GM19452 (cell line): ENCODE results near the gene NKAIN1.
"Not testable (repeated sequence)": the region's sequence is repeated elsewhere in the genome, so short reads cannot be mapped to it uniquely, and the experiment has no call there.

ENCODE experiments used
- ATAC-seq: cut with Tn5 transposase; IDR thresholded peaks from one replicate; pipeline ENCODE4 v1.9.1; 2021; ENCODE audit not compliant: unreplicated experiment

NKAIN1 gene

GRCh38 chr1:31198600-31198999 is 41.1 kb downstream of the NKAIN1 start:
- ATAC-seq, result no peak

- no peak for ATAC-seq
These were observed 41.5 kb downstream of the NKAIN1 start for GRCh38 chr1:31198150-31198549.

- ATAC-seq, result no peak
These were observed 43.0 kb downstream of the NKAIN1 start for GRCh38 chr1:31196685-31197084.

- ATAC-seq, result not testable (repeated sequence)
These were observed 44.4 kb downstream of the NKAIN1 start for GRCh38 chr1:31195267-31195666.

- ATAC-seq, result no peak
These were observed 46.0 kb downstream of the NKAIN1 start for GRCh38 chr1:31193729-31194128.

- ATAC-seq, result no peak
These were observed 48.4 kb downstream of the NKAIN1 start for GRCh38 chr1:31191281-31191680.

- no peak for ATAC-seq
These were observed 49.7 kb downstream of the NKAIN1 start for GRCh38 chr1:31189696-31190674.

- ATAC-seq, result no peak
These were observed 55.6 kb downstream of the NKAIN1 start for GRCh38 chr1:31183927-31184554.

- no peak for ATAC-seq
These were observed 56.6 kb downstream of the NKAIN1 start for GRCh38 chr1:31183126-31183525.

- no peak for ATAC-seq
These were observed 57.3 kb downstream of the NKAIN1 start for GRCh38 chr1:31182352-31182751.

- ATAC-seq, result no peak
These were observed 58.0 kb downstream of the NKAIN1 start for GRCh38 chr1:31181515-31182343.

- ATAC-seq, result no peak
These were observed 59.3 kb downstream of the NKAIN1 start for GRCh38 chr1:31180338-31180737.

GRCh38 chr1:31176291-31176690 is 63.4 kb downstream of the NKAIN1 start:
- ATAC-seq, result not testable (repeated sequence)

- ATAC-seq, result no peak
These were observed 69.3 kb downstream of the NKAIN1 start for GRCh38 chr1:31170486-31170735.

- ATAC-seq, result no peak
These were observed 73.2 kb downstream of the NKAIN1 start for GRCh38 chr1:31166462-31166861.

GRCh38 chr1:31164291-31164690 is 75.4 kb downstream of the NKAIN1 start:
- ATAC-seq, result no peak

GRCh38 chr1:31163866-31164265 is 75.8 kb downstream of the NKAIN1 start:
- no peak for ATAC-seq

- no peak for ATAC-seq
These were observed 78.1 kb downstream of the NKAIN1 start for GRCh38 chr1:31161571-31161970.

- no peak for ATAC-seq
These were observed 79.6 kb downstream of the NKAIN1 start for GRCh38 chr1:31159869-31160611.

- ATAC-seq, result no peak
These were observed 80.4 kb downstream of the NKAIN1 start for GRCh38 chr1:31159323-31159722.
